GM23338 (cell line): ENCODE data around the gene TMEM178A. TPM values are rescaled to one million over a fixed set of nuclear protein-coding genes. Genes with fewer than 3 reads are reported as not detected.

Experiments used
- ATAC-seq: fragments of 200-7000 bp; cut with Tn5 transposase; 3 replicates; pipeline ENCODE4 v1.9.1; 2020
- DNase-seq: peaks from one replicate; pipeline ENCODE4 v3.0.0-alpha.2; 2015; ENCODE audit warnings: low spot score
- H2AFZ ChIP-seq: fragments of 200-600 bp; sonication (generic); 2 replicates; pipeline ENCODE4 v1.8.0; 2016; ENCODE audit warnings: antibody characterized with exemption, mild to moderate bottlenecking, moderate library complexity
- H3F3A ChIP-seq: fragments of 200-600 bp; sonication (generic); replicated peaks from 2 replicates; pipeline ENCODE4 v1.8.0; 2017; ENCODE audit warnings: antibody characterized with exemption, mixed run types, low read depth
- H3K27ac ChIP-seq: fragments of 200-600 bp; sonication (generic); 2 replicates; pipeline ENCODE4 v1.6.1; 2016; ENCODE audit warnings: low read depth
- H3K27me3 ChIP-seq: fragments of 200-600 bp; sonication (generic); 2 replicates; pipeline ENCODE4 v1.8.0; 2016; ENCODE audit warnings: mild to moderate bottlenecking, mixed run types, moderate library complexity; ENCODE audit not compliant: insufficient read depth
- H3K36me3 ChIP-seq: fragments of 200-600 bp; sonication (generic); 2 replicates; pipeline ENCODE4 v1.8.0; 2016; ENCODE audit warnings: mild to moderate bottlenecking; ENCODE audit not compliant: insufficient read depth
- H3K4me1 ChIP-seq: fragments of 200-600 bp; sonication (generic); 2 replicates; pipeline ENCODE4 v1.8.0; 2016; ENCODE audit warnings: mild to moderate bottlenecking, moderate library complexity; ENCODE audit not compliant: insufficient read depth
- H3K4me2 ChIP-seq: fragments of 200-600 bp; sonication (generic); 2 replicates; pipeline ENCODE4 v1.7.1; 2017; ENCODE audit warnings: mixed run types
- H3K4me3 ChIP-seq: fragments of 200-600 bp; sonication (generic); 2 replicates; pipeline ENCODE4 v1.6.1; 2016; ENCODE audit warnings: mixed run types
- H3K79me2 ChIP-seq: fragments of 200-600 bp; sonication (generic); replicated peaks from 2 replicates; pipeline ENCODE4 v1.8.0; 2017; ENCODE audit warnings: mild to moderate bottlenecking; ENCODE audit not compliant: insufficient read depth
- H3K9me2 ChIP-seq: fragments of 200-600 bp; sonication (generic); 2 replicates; pipeline ENCODE4 v1.8.0; 2017; ENCODE audit not compliant: insufficient read depth
- H4K20me1 ChIP-seq: fragments of 200-600 bp; sonication (generic); replicated peaks from 2 replicates; pipeline ENCODE4 v1.8.0; 2017; ENCODE audit warnings: mild to moderate bottlenecking; ENCODE audit not compliant: insufficient read depth
- H3K27ac Mint-ChIP-seq: 2 replicates; pipeline ENCODE4 v1.8.0; 2020; ENCODE audit warnings: inconsistent platforms, mild to moderate bottlenecking, moderate library complexity, mixed read lengths
- H3K27me3 Mint-ChIP-seq: 3 replicates; pipeline ENCODE4 v1.8.0; 2022; ENCODE audit warnings: low read depth, mild to moderate bottlenecking, moderate library complexity, mixed read lengths, inconsistent platforms; ENCODE audit not compliant: insufficient read depth, poor library complexity
- H3K36me3 Mint-ChIP-seq: 3 replicates; pipeline ENCODE4 v1.8.0; 2021; ENCODE audit warnings: low read depth, mild to moderate bottlenecking, inconsistent platforms, moderate library complexity, mixed read lengths
- H3K4me1 Mint-ChIP-seq: 3 replicates; pipeline ENCODE4 v1.8.0; 2020; ENCODE audit warnings: mild to moderate bottlenecking, inconsistent platforms, mixed read lengths
- H3K4me3 Mint-ChIP-seq: 3 replicates; pipeline ENCODE4 v1.8.0; 2021; ENCODE audit warnings: moderate library complexity, mild to moderate bottlenecking, inconsistent platforms, mixed read lengths
- H3K9me3 Mint-ChIP-seq: 3 replicates; pipeline ENCODE4 v1.8.0; 2020; ENCODE audit warnings: moderate library complexity, mild to moderate bottlenecking, inconsistent platforms, mixed read lengths
- CREB1 ChIP-seq: fragments of 250-450 bp; sonication (Bioruptor Pico); IDR thresholded peaks from 2 replicates; pipeline ENCODE4 v1.5.0; 2020; ENCODE audit warnings: low read depth, mild to moderate bottlenecking, moderate library complexity
- EZH2 ChIP-seq: fragments of 200-600 bp; sonication (generic); IDR thresholded peaks from one replicate; pipeline ENCODE4 v1.8.0; 2017; ENCODE audit warnings: antibody characterized with exemption, mild to moderate bottlenecking, low read depth; ENCODE audit not compliant: unreplicated experiment
- EZH2phosphoT487 ChIP-seq: fragments of 200-600 bp; sonication (generic); IDR thresholded peaks from one replicate; pipeline ENCODE4 v1.8.1; 2018; ENCODE audit warnings: antibody characterized with exemption; ENCODE audit not compliant: unreplicated experiment
- JUNB ChIP-seq: IDR thresholded peaks from one replicate; pipeline ENCODE4 v1.6.1; 2016; ENCODE audit warnings: antibody characterized with exemption; ENCODE audit not compliant: unreplicated experiment
- STAT1 ChIP-seq: IDR thresholded peaks from one replicate; pipeline ENCODE4 v1.6.1; 2016; ENCODE audit warnings: antibody characterized with exemption; ENCODE audit not compliant: unreplicated experiment
- ZNF114 ChIP-seq: fragments of 250-450 bp; sonication (Bioruptor Pico); IDR thresholded peaks from 2 replicates; pipeline ENCODE4 v1.5.0; 2020; ENCODE audit warnings: mild to moderate bottlenecking, moderate library complexity
- polyA plus RNA-seq: library from polyadenylated mRNA; unstranded; fragments of >200 nt; fragmentation: Nextera tagmentation; extraction: Ambion mirVana; gene quantifications from 2 replicates; pipeline ENCODE4 v1.2.1, GENCODE V29; 2016
- total RNA-seq: library from RNA; depleted of rRNA; stranded (reverse); fragments of >200 nt; shearing (Covaris generic); gene quantifications from 2 replicates; pipeline ENCODE4 v1.2.3, GENCODE V29; 2014
- TF ChIP-seq, protein P1 (sequence below): fragments of 250-450 bp; sonication (Bioruptor Pico); IDR thresholded peaks from 2 replicates; pipeline ENCODE4 v1.5.0; 2020; ENCODE audit warnings: mild to moderate bottlenecking, moderate library complexity
- TF ChIP-seq, protein P2 (sequence below): IDR thresholded peaks from one replicate; pipeline ENCODE4 v1.6.1; 2018; ENCODE audit warnings: antibody characterized with exemption; ENCODE audit not compliant: unreplicated experiment
- TF ChIP-seq, protein P3 (sequence below), 2 experiments: fragments of 200-600 bp in 1 of 2; sonication (generic) in 1 of 2; conservative IDR thresholded peaks; 2 replicates each; pipeline versions ENCODE4 v1.5.1 to v1.6.1; 2016 to 2017; ENCODE audit warnings: antibody characterized with exemption in 2 of 2, low read depth in 2 of 2, mild to moderate bottlenecking in 2 of 2, moderate library complexity in 1 of 2
- TF ChIP-seq, protein P4 (sequence below): IDR thresholded peaks from 2 replicates; pipeline ENCODE4 v1.6.1; 2016; ENCODE audit warnings: antibody characterized with exemption

The TMEM178A gene
- total and polyA plus RNA-seq, 2 experiments from 2014 or later, result 10.3 to 12.3 TPM

DNA sequence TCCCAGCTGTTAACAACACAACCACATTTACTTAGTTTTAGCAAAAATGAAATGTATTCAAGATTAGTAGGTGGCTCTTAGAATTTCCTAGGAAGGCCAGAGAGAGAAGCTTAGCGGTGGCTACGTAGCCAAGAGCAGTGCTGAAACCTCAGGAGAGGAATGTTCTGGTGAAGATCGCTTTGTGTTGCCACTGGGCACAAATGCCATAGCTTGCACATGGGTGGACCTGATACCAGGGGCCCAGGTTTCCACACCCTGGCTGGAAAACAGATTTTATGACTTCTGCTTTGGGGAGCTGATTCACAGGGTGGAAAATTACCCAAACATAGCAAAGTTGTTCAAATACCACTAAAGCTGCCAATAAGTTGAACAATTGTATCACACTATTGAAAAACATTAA, 69.9 kb downstream of the TMEM178A start (continued):
- TF ChIP-seq, protein P1, sequence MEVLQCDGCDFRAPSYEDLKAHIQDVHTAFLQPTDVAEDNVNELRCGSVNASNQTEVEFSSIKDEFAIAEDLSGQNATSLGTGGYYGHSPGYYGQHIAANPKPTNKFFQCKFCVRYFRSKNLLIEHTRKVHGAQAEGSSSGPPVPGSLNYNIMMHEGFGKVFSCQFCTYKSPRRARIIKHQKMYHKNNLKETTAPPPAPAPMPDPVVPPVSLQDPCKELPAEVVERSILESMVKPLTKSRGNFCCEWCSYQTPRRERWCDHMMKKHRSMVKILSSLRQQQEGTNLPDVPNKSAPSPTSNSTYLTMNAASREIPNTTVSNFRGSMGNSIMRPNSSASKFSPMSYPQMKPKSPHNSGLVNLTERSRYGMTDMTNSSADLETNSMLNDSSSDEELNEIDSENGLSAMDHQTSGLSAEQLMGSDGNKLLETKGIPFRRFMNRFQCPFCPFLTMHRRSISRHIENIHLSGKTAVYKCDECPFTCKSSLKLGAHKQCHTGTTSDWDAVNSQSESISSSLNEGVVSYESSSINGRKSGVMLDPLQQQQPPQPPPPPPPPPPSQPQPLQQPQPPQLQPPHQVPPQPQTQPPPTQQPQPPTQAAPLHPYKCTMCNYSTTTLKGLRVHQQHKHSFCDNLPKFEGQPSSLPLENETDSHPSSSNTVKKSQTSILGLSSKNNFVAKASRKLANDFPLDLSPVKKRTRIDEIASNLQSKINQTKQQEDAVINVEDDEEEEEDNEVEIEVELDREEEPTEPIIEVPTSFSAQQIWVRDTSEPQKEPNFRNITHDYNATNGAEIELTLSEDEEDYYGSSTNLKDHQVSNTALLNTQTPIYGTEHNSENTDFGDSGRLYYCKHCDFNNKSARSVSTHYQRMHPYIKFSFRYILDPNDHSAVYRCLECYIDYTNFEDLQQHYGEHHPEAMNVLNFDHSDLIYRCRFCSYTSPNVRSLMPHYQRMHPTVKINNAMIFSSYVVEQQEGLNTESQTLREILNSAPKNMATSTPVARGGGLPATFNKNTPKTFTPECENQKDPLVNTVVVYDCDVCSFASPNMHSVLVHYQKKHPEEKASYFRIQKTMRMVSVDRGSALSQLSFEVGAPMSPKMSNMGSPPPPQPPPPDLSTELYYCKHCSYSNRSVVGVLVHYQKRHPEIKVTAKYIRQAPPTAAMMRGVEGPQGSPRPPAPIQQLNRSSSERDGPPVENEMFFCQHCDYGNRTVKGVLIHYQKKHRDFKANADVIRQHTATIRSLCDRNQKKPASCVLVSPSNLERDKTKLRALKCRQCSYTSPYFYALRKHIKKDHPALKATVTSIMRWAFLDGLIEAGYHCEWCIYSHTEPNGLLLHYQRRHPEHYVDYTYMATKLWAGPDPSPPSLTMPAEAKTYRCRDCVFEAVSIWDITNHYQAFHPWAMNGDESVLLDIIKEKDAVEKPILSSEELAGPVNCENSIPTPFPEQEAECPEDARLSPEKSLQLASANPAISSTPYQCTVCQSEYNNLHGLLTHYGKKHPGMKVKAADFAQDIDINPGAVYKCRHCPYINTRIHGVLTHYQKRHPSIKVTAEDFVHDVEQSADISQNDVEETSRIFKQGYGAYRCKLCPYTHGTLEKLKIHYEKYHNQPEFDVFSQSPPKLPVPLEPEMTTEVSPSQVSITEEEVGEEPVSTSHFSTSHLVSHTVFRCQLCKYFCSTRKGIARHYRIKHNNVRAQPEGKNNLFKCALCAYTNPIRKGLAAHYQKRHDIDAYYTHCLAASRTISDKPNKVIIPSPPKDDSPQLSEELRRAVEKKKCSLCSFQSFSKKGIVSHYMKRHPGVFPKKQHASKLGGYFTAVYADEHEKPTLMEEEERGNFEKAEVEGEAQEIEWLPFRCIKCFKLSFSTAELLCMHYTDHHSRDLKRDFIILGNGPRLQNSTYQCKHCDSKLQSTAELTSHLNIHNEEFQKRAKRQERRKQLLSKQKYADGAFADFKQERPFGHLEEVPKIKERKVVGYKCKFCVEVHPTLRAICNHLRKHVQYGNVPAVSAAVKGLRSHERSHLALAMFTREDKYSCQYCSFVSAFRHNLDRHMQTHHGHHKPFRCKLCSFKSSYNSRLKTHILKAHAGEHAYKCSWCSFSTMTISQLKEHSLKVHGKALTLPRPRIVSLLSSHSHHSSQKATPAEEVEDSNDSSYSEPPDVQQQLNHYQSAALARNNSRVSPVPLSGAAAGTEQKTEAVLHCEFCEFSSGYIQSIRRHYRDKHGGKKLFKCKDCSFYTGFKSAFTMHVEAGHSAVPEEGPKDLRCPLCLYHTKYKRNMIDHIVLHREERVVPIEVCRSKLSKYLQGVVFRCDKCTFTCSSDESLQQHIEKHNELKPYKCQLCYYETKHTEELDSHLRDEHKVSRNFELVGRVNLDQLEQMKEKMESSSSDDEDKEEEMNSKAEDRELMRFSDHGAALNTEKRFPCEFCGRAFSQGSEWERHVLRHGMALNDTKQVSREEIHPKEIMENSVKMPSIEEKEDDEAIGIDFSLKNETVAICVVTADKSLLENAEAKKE (CRISPR knock-in tag), result no peak
- TF ChIP-seq CREB1 (CRISPR knock-in tag), result no peak

DNA sequence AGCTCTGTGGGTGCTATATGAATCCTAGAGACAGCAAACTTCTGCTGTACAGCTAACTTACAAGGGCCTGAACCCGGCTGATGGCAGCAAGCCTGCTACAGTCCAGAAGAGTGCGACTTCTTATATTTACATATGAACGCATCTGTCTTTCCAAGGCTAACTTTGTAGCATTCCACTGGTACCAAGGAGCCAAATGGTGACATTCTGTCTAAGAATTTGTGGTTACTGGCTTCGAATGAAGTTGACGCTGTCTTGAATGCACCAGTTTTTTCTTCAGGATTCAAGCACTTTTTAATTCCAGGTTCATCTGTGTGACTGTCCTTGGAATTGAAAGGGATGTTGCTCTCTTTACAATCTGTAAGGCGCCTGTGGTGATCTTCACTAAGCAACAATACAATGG, 70.9 kb downstream of the TMEM178A start:
- peak overlapping the region; percentile 7; the same call in 1 of the 2 replicates for H3K27ac ChIP-seq
- no peaks in the 10 kb centered on the region; the same call in 1 of the 2 replicates for H3K9me2 ChIP-seq
- H3K27me3 Mint-ChIP-seq, result no peaks in the 10 kb centered on the region
- H3K4me2 ChIP-seq, result no peak overlapping the region
- H3K27me3 ChIP-seq, result no peaks in the 10 kb centered on the region
- H3K4me3 Mint-ChIP-seq, result no peak overlapping the region
- H3K4me1 ChIP-seq, result peaks cover 32% of the 10 kb centered on the region
- peaks cover 31% of the 10 kb centered on the region for H3K4me1 Mint-ChIP-seq
- no peak overlapping the region for H3K27ac Mint-ChIP-seq
- peaks cover 5% of the 10 kb centered on the region; the same call in 1 of the 2 replicates for H3K36me3 ChIP-seq
- H3K79me2 ChIP-seq, result peaks cover 19% of the 10 kb centered on the region
- H4K20me1 ChIP-seq, result 0 out of 2 replicates have a peak, but pooled peaks cover 3% of the 10 kb centered on the region
- no peak overlapping the region for H2AFZ ChIP-seq
- no peaks in the 10 kb centered on the region for H3K9me3 Mint-ChIP-seq
- DNase-seq, result no peak
- no peaks in the 10 kb centered on the region for H3F3A ChIP-seq
- H3K36me3 Mint-ChIP-seq, result peaks cover 64% of the 10 kb centered on the region
- H3K4me3 ChIP-seq, result no peak overlapping the region
- ATAC-seq, result peak; percentile 27; the same call in 2 of the 3 replicates
- TF ChIP-seq EZH2phosphoT487, result no peak
- TF ChIP-seq JUNB, result no peak
- TF ChIP-seq STAT1, result no peak
- TF ChIP-seq, protein P2, sequence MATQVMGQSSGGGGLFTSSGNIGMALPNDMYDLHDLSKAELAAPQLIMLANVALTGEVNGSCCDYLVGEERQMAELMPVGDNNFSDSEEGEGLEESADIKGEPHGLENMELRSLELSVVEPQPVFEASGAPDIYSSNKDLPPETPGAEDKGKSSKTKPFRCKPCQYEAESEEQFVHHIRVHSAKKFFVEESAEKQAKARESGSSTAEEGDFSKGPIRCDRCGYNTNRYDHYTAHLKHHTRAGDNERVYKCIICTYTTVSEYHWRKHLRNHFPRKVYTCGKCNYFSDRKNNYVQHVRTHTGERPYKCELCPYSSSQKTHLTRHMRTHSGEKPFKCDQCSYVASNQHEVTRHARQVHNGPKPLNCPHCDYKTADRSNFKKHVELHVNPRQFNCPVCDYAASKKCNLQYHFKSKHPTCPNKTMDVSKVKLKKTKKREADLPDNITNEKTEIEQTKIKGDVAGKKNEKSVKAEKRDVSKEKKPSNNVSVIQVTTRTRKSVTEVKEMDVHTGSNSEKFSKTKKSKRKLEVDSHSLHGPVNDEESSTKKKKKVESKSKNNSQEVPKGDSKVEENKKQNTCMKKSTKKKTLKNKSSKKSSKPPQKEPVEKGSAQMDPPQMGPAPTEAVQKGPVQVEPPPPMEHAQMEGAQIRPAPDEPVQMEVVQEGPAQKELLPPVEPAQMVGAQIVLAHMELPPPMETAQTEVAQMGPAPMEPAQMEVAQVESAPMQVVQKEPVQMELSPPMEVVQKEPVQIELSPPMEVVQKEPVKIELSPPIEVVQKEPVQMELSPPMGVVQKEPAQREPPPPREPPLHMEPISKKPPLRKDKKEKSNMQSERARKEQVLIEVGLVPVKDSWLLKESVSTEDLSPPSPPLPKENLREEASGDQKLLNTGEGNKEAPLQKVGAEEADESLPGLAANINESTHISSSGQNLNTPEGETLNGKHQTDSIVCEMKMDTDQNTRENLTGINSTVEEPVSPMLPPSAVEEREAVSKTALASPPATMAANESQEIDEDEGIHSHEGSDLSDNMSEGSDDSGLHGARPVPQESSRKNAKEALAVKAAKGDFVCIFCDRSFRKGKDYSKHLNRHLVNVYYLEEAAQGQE, result no peak
- TF ChIP-seq CREB1 (CRISPR knock-in tag), result no peak
- no peak for TF ChIP-seq ZNF114
- TF ChIP-seq, protein P3, sequence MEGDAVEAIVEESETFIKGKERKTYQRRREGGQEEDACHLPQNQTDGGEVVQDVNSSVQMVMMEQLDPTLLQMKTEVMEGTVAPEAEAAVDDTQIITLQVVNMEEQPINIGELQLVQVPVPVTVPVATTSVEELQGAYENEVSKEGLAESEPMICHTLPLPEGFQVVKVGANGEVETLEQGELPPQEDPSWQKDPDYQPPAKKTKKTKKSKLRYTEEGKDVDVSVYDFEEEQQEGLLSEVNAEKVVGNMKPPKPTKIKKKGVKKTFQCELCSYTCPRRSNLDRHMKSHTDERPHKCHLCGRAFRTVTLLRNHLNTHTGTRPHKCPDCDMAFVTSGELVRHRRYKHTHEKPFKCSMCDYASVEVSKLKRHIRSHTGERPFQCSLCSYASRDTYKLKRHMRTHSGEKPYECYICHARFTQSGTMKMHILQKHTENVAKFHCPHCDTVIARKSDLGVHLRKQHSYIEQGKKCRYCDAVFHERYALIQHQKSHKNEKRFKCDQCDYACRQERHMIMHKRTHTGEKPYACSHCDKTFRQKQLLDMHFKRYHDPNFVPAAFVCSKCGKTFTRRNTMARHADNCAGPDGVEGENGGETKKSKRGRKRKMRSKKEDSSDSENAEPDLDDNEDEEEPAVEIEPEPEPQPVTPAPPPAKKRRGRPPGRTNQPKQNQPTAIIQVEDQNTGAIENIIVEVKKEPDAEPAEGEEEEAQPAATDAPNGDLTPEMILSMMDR (conservative IDR thresholded peaks at IDR 0.05; ENCODE audit: low read depth in 2 of 2), result no peak
- TF ChIP-seq, protein P4, sequence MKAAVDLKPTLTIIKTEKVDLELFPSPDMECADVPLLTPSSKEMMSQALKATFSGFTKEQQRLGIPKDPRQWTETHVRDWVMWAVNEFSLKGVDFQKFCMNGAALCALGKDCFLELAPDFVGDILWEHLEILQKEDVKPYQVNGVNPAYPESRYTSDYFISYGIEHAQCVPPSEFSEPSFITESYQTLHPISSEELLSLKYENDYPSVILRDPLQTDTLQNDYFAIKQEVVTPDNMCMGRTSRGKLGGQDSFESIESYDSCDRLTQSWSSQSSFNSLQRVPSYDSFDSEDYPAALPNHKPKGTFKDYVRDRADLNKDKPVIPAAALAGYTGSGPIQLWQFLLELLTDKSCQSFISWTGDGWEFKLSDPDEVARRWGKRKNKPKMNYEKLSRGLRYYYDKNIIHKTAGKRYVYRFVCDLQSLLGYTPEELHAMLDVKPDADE, result no peak
- no peak for TF ChIP-seq EZH2
